Erythroblast (primary cell): Measurements from ENCODE around the gene CHD2.

Experiments
- GATA1 ChIP-seq: IDR thresholded peaks from 2 replicates; pipeline ENCODE4 v1.6.1; 2011; ENCODE audit warnings: low read depth, mild to moderate bottlenecking, control low read depth, low read length, moderate library complexity
- POLR2A ChIP-seq: IDR thresholded peaks from 2 replicates; pipeline ENCODE4 v1.6.1; 2011; ENCODE audit warnings: mild to moderate bottlenecking, low read length

DNA sequence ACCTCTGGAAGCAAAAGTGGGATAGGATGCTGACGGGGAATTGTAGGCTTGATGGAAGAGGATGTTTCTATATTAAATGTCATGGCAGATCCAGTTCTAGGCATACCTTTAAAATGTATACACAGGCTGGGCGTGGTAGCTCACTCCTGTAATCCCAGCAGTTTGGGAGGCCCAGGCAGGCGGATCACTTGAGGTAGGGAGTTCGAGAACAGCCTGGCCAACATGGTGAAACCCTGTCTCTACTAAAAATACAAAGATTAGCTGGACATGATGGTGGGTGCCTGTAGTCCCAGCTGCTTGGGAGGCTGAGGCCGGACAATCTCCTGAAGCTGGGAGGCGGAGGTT is 8.6 kb downstream of the CHD2 start:
- TF ChIP-seq POLR2A (no peak), GATA1 (no peak)
